HCT116 (cell line): ENCODE results near the gene SH3D19. TPM values are rescaled to one million over a fixed set of nuclear protein-coding genes. Genes with fewer than 3 reads are reported as not detected.

Source experiments
- ATAC-seq: fragments of 200-7000 bp; cut with Tn5 transposase; 2 replicates; pipeline ENCODE4 v1.9.1; 2020; ENCODE audit warnings: mild to moderate bottlenecking, moderate library complexity
- BruUV-seq: library from RNA; stranded (reverse); fragments of 400-500 nt; replicated peaks from 2 replicates; lab custom pipeline; 2021; lab: Mats Ljungman, UMichigan
- CTCF ChIA-PET: fragments of 300-600 bp; sonication (Branson Sonifier 250); formaldehyde crosslinking; loops from one replicate; lab custom pipeline; 2021; ENCODE audit warnings: antibody characterized with exemption; lab: Charles Lee
- POLR2A ChIA-PET: fragments of 300-600, 350-600 bp; sonication (Branson Sonifier 250); formaldehyde crosslinking; loops from one replicate; lab custom pipeline; 2021; ENCODE audit warnings: antibody characterized with exemption; lab: Charles Lee
- RAD21 ChIA-PET, 2 experiments: fragments of 300-600 bp; sonication (Branson Sonifier 250); formaldehyde crosslinking; loops; one replicate each; lab custom pipeline; 2023; ENCODE audit warnings: low total read pairs in 2 of 2; ENCODE audit not compliant: uncharacterized antibody in 2 of 2, unreplicated experiment in 2 of 2, low non-redundant PET in 1 of 2; lab: Charles Lee
- DNase-seq: peaks from one replicate; pipeline ENCODE4 v3.0.0-alpha.2; 2010; ENCODE audit warnings: low read depth, low spot score
- H2AFZ ChIP-seq: fragments of 200-600 bp; shearing (Covaris generic), sonication (generic); 2 replicates; pipeline ENCODE4 v1.6.1; 2017; ENCODE audit warnings: low read depth, mixed run types, mixed read lengths, antibody characterized with exemption, low read length; ENCODE audit not compliant: poor library complexity, severe bottlenecking
- H3K27ac ChIP-seq: 2 replicates; pipeline ENCODE4 v1.5.1; 2012; ENCODE audit warnings: low read depth, low read length
- H3K27me3 ChIP-seq: fragments of 200-600 bp; sonication (generic); 2 replicates; pipeline ENCODE4 v1.6.1; 2016; ENCODE audit warnings: mixed run types, low read length, mixed read lengths; ENCODE audit not compliant: insufficient read depth
- H3K36me3 ChIP-seq, 2 experiments: fragments of 200-500 bp in 1 of 2; fragments of 200-600 bp in 1 of 2; sonication (Bioruptor generic) in 1 of 2; sonication (generic) in 1 of 2; 2 replicates each; pipeline versions ENCODE4 v1.5.1 to v1.6.1; 2014 to 2016; ENCODE audit warnings: low read length in 2 of 2, inconsistent platforms in 1 of 2, mixed read lengths in 1 of 2, mixed run types in 1 of 2; ENCODE audit not compliant: insufficient read depth in 2 of 2, control insufficient read depth in 1 of 2
- H3K4me1 ChIP-seq, 2 experiments: fragments of 200-600 bp in 1 of 2; sonication (generic) in 1 of 2; 2 replicates each; pipeline versions ENCODE4 v1.5.1 to v1.6.1; 2012 to 2017; ENCODE audit warnings: low read length in 2 of 2, inconsistent platforms in 1 of 2, mild to moderate bottlenecking in 1 of 2, mixed read lengths in 1 of 2, mixed run types in 1 of 2, moderate library complexity in 1 of 2; ENCODE audit not compliant: insufficient read depth in 2 of 2, control insufficient read depth in 1 of 2
- H3K4me2 ChIP-seq: fragments of 200-600 bp; sonication (generic); 2 replicates; pipeline ENCODE4 v1.6.1; 2017; ENCODE audit warnings: mixed run types, low read length, mixed read lengths
- H3K4me3 ChIP-seq, 2 experiments: fragments of 200-600 bp in 1 of 2; sonication (generic) in 1 of 2; replicated peaks in 1 of 2; 2 replicates each; pipeline ENCODE4 v1.5.1; 2011 to 2016; ENCODE audit warnings: low read length in 2 of 2, control low read depth in 1 of 2, low read depth in 1 of 2, mild to moderate bottlenecking in 1 of 2, mixed read lengths in 1 of 2, mixed run types in 1 of 2
- H3K79me2 ChIP-seq: fragments of 200-600 bp; sonication (generic); 2 replicates; pipeline ENCODE4 v1.6.1; 2017; ENCODE audit warnings: mild to moderate bottlenecking, mixed run types, low read length, moderate library complexity, mixed read lengths; ENCODE audit not compliant: insufficient read depth
- H3K9ac ChIP-seq: fragments of 200-600 bp; sonication (generic); 2 replicates; pipeline ENCODE4 v1.6.1; 2016; ENCODE audit warnings: low read length, mixed read lengths
- H3K9me2 ChIP-seq: fragments of 200-600 bp; sonication (generic), shearing (Covaris generic); 2 replicates; pipeline ENCODE4 v1.6.1; 2017; ENCODE audit warnings: mixed run types, mild to moderate bottlenecking, moderate library complexity; ENCODE audit not compliant: insufficient read depth
- H3K9me3 ChIP-seq, 2 experiments: fragments of 200-500 bp in 1 of 2; fragments of 200-600 bp in 1 of 2; sonication (Bioruptor generic) in 1 of 2; sonication (generic) in 1 of 2; 2 replicates each; pipeline ENCODE4 v1.6.1; 2014 to 2017; ENCODE audit warnings: low read length in 2 of 2, mixed read lengths in 2 of 2, inconsistent platforms in 1 of 2, low read depth in 1 of 2, mild to moderate bottlenecking in 1 of 2, mixed run types in 1 of 2, moderate library complexity in 1 of 2; ENCODE audit not compliant: control insufficient read depth in 1 of 2, insufficient read depth in 1 of 2
- H4K20me1 ChIP-seq: fragments of 200-600 bp; sonication (generic), shearing (Covaris generic); 2 replicates; pipeline ENCODE4 v1.6.1; 2017; ENCODE audit warnings: mixed run types, mild to moderate bottlenecking, moderate library complexity; ENCODE audit not compliant: insufficient read depth
- CBX3 ChIP-seq: IDR thresholded peaks from 2 replicates; pipeline ENCODE4 v1.6.1; 2012; ENCODE audit warnings: low read depth
- CEBPB ChIP-seq: IDR thresholded peaks from 2 replicates; pipeline ENCODE4 v1.6.1; 2012; ENCODE audit warnings: low read depth
- EGR1 ChIP-seq: IDR thresholded peaks from 2 replicates; pipeline ENCODE4 v1.6.1; 2012; ENCODE audit warnings: low read depth
- ELF1 ChIP-seq: IDR thresholded peaks from 2 replicates; pipeline ENCODE4 v1.6.1; 2012; ENCODE audit warnings: low read depth, borderline replicate concordance
- EZH2 ChIP-seq: fragments of 200-600 bp; sonication (generic); IDR thresholded peaks from 2 replicates; pipeline ENCODE4 v1.6.1; 2017; ENCODE audit warnings: antibody characterized with exemption, mixed run types
- EZH2phosphoT487 ChIP-seq: fragments of 200-600 bp; IDR thresholded peaks from 2 replicates; pipeline ENCODE4 v1.6.1; 2018; ENCODE audit warnings: antibody characterized with exemption, borderline replicate concordance
- FOSL1 ChIP-seq: IDR thresholded peaks from 2 replicates; pipeline ENCODE4 v1.6.1; 2012; ENCODE audit warnings: low read depth
- JUND ChIP-seq: IDR thresholded peaks from 2 replicates; pipeline ENCODE4 v1.6.1; 2012
- MAX ChIP-seq: IDR thresholded peaks from 2 replicates; pipeline ENCODE4 v1.6.1; 2012
- POLR2AphosphoS5 ChIP-seq: IDR thresholded peaks from 2 replicates; pipeline ENCODE4 v1.6.1; 2011; ENCODE audit warnings: mild to moderate bottlenecking, low read depth, low read length, moderate library complexity
- RAD21 ChIP-seq: IDR thresholded peaks from 2 replicates; pipeline ENCODE4 v1.6.1; 2012; ENCODE audit warnings: low read depth, mild to moderate bottlenecking
- REST ChIP-seq: IDR thresholded peaks from 2 replicates; pipeline ENCODE4 v1.6.1; 2012; ENCODE audit warnings: low read depth
- SIN3A ChIP-seq: IDR thresholded peaks from 2 replicates; pipeline ENCODE4 v1.6.1; 2012; ENCODE audit warnings: low read depth
- SP1 ChIP-seq: IDR thresholded peaks from 2 replicates; pipeline ENCODE4 v1.6.1; 2012; ENCODE audit warnings: low read depth
- SRF ChIP-seq: IDR thresholded peaks from 2 replicates; pipeline ENCODE4 v1.6.1; 2012; ENCODE audit warnings: low read depth
- TCF7L2 ChIP-seq: IDR thresholded peaks from 2 replicates; pipeline ENCODE4 v1.7.0; 2011; ENCODE audit warnings: borderline replicate concordance, inconsistent platforms; ENCODE audit not compliant: insufficient read depth, insufficient read length; ENCODE audit errors: extremely low read depth
- ZBTB33 ChIP-seq: IDR thresholded peaks from 2 replicates; pipeline ENCODE4 v1.6.1; 2011; ENCODE audit warnings: mild to moderate bottlenecking, low read length, moderate library complexity; ENCODE audit not compliant: insufficient replicate concordance; ENCODE audit errors: extremely low read depth
- ZFX ChIP-seq: fragments of 450-650 bp; IDR thresholded peaks from 2 replicates; pipeline ENCODE4 v1.6.1; 2017
- intact Hi-C: fragments of 100-400 bp; cut with micrococcal nuclease; formaldehyde crosslinking; loops from 2 replicates; pipeline ENCODE4 v1.10.0; 2022
- total RNA-seq: library from RNA; stranded (reverse); gene quantifications from one replicate; pipeline ENCODE4 v1.2.1, GENCODE V29; 2021; ENCODE audit not compliant: unreplicated experiment

SH3D19 gene
- total RNA-seq, 1 experiment from 2014 or later = 37.5 TPM

- no peaks in the 10 kb centered on the region for H4K20me1 ChIP-seq
- ATAC-seq = no peak
- H3K9ac ChIP-seq = no peak overlapping the region
- H3K36me3 ChIP-seq = no peaks in the 10 kb centered on the region
- DNase-seq = no peak
- POLR2A ChIA-PET = no interaction called here
- RAD21 ChIA-PET = no interaction called here
- BruUV-seq = no TSS peak
- no peak overlapping the region for H3K27ac ChIP-seq
- TF ChIP-seq CEBPB (no peak), JUND (no peak), FOSL1 (no peak), SP1 (no peak), ZBTB33 (no peak), SRF (no peak), EZH2phosphoT487 (no peak), MAX (no peak), EGR1 (no peak), ELF1 (no peak), TCF7L2 (no peak), CBX3 (no peak), ZFX (no peak), SIN3A (no peak), REST (no peak), RAD21 (no peak), EZH2 (no peak), POLR2AphosphoS5 (no peak)
- no peaks in the 10 kb centered on the region for H3K9me3 ChIP-seq
- no peak overlapping the region for H3K4me3 ChIP-seq
- H3K4me1 ChIP-seq = peaks cover 0 to 16% of the 10 kb centered on the region in 2 experiments; a peak in 2 of 4 replicates
- intact Hi-C loops = no loop called here
- H2AFZ ChIP-seq = no peak overlapping the region
- no peaks in the 10 kb centered on the region for H3K27me3 ChIP-seq
- H3K9me2 ChIP-seq = no peaks in the 10 kb centered on the region
- no peak overlapping the region for H3K4me2 ChIP-seq
- CTCF ChIA-PET = interaction anchor here (0.6 kb wide), 1 partner anchor 939 kb away, joined by 3 read pairs; no protein-coding TSS in a partner anchor
- no peaks in the 10 kb centered on the region for H3K79me2 ChIP-seq
Measured at GRCh38 chr4:151355155-151355554, 29.8 kb upstream of the SH3D19 start.
